Measurements from ENCODE around the gene IFT52.
"Not testable (repeated sequence)": the region's sequence is repeated elsewhere in the genome, so short reads cannot be mapped to it uniquely, and the experiment has no call there.

Gene IFT52

GRCh38 chr20:43586641-43587040 lies 4.1 kb upstream of the IFT52 start:
- no peak overlapping the region for H3K4me3 ChIP-seq (ENCODE audit: low read depth, low read length)
- DNase-seq (ENCODE audit: low read depth), result no peak
- TF ChIP-seq CTCF (IDR thresholded peaks at IDR 0.05; ENCODE audit: control insufficient read depth, extremely low read depth, insufficient read depth), result no peak

GRCh38 chr20:43588526-43588925 lies 2.2 kb upstream of the IFT52 start:
- not testable (repeated sequence) for H3K4me3 ChIP-seq (ENCODE audit: low read depth, low read length)

GRCh38 chr20:43590036-43590391 lies 723 bp upstream of the IFT52 start:
- no peak for DNase-seq (ENCODE audit: low read depth)
- no peak for TF ChIP-seq CTCF (IDR thresholded peaks at IDR 0.05; ENCODE audit: control insufficient read depth, extremely low read depth, insufficient read depth)
- H3K4me3 ChIP-seq (ENCODE audit: low read depth, low read length), result peak overlapping the region; percentile 91

More at GRCh38 chr20:43588526-43588925, 2.2 kb upstream of the IFT52 start:
- not testable (repeated sequence) for DNase-seq (ENCODE audit: low read depth)

- DNase-seq (ENCODE audit: low read depth); H3K4me3 ChIP-seq (ENCODE audit: low read depth, low read length): not testable (repeated sequence)
Measured at GRCh38 chr20:43601960-43602359, 11.2 kb downstream of the IFT52 start.

- DNase-seq (ENCODE audit: low read depth), result no peak
- H3K4me3 ChIP-seq (ENCODE audit: low read depth, low read length), result no peak overlapping the region
- no peak for TF ChIP-seq CTCF (IDR thresholded peaks at IDR 0.05; ENCODE audit: control insufficient read depth, extremely low read depth, insufficient read depth)
Measured at GRCh38 chr20:43603124-43603523, 12.4 kb downstream of the IFT52 start.

GRCh38 chr20:43605715-43606114 lies 15.0 kb downstream of the IFT52 start:
- no peak overlapping the region for H3K4me3 ChIP-seq (ENCODE audit: low read depth, low read length)
- no peak for DNase-seq (ENCODE audit: low read depth)
- no peak for TF ChIP-seq CTCF (IDR thresholded peaks at IDR 0.05; ENCODE audit: control insufficient read depth, extremely low read depth, insufficient read depth)

GRCh38 chr20:43607278-43607677 lies 16.5 kb downstream of the IFT52 start:
- H3K4me3 ChIP-seq (ENCODE audit: low read depth, low read length); DNase-seq (ENCODE audit: low read depth): not testable (repeated sequence)

- TF ChIP-seq CTCF (IDR thresholded peaks at IDR 0.05; ENCODE audit: control insufficient read depth, extremely low read depth, insufficient read depth), result no peak
- DNase-seq (ENCODE audit: low read depth), result no peak
- no peak overlapping the region for H3K4me3 ChIP-seq (ENCODE audit: low read depth, low read length)
Measured at GRCh38 chr20:43631598-43631997, 40.9 kb downstream of the IFT52 start.

- TF ChIP-seq CTCF (IDR thresholded peaks at IDR 0.05; ENCODE audit: control insufficient read depth, extremely low read depth, insufficient read depth), result no peak
- no peak overlapping the region for H3K4me3 ChIP-seq (ENCODE audit: low read depth, low read length)
- DNase-seq (ENCODE audit: low read depth), result no peak
Measured at GRCh38 chr20:43636429-43636828, 45.7 kb downstream of the IFT52 start.

Data from LNCaP clone FGC (cell line).